TTC549 (cell line): ENCODE measurements around the gene NDUFAF2.
"Not testable (repeated sequence)": the region's sequence is repeated elsewhere in the genome, so short reads cannot be mapped to it uniquely, and the experiment has no call there.

Source experiments
- FAIRE-seq: peaks from 2 replicates; lab custom pipeline; 2012; peaks lifted over from hg19 to GRCh38; lab: Jason Lieb, UNC

NDUFAF2 gene

DNA sequence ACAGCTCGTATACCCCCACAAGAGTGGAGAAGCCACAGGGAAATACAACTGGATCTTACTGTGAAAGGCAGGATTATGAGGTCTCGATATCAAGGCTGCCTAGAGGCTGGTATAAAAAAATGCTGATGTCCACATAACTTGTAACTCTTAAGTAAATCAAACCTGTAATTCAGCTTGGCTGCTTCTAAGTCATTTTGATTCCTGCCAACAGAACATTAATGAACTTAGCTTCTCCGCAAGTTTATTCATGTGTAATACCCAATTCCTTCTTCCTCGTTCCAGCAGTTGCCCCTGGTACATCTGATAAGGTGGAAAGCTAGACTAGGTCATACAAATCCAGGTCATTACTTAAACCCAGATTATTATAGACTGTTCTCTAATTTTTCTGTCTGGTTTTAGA lies 233.7 kb downstream of the NDUFAF2 start:
- FAIRE-seq: no peak

DNA sequence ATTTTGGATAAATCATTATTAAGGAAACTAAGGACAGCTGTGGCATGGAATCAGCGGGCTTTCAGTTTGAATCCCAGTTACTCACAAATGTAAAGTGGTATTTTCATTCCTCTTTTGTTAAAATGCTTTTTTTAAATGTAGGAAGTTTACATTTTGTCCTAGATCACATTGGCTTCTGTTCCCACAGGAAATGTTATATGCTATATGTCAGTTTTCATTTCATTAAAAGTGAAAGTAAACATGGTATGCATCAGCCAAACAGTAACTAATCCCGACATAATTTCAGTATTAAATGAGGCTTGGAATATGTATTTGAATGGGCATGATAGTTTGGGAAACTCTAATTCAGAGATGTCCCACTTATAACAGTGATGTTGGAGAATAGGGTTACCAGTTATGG lies 235.9 kb downstream of the NDUFAF2 start:
- no peak for FAIRE-seq

DNA sequence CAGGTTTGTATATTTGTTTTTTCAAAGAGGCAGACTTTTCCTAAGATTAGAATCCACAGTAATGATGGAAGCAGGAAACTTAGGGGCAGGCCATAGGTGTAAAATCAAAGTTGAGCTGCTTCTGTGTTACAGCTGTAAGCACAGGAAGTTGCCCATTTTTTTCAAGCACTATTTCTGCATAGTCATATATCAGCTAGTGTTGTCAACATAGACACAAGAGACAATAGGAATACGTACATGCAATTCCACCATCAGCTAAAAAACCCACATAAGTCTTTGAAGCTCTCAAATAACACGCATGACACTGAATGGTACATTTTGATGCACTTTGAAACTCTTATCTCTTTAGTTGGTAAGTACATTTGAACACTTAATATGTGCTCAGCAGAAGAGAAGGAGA lies 237.4 kb downstream of the NDUFAF2 start:
- no peak for FAIRE-seq

DNA sequence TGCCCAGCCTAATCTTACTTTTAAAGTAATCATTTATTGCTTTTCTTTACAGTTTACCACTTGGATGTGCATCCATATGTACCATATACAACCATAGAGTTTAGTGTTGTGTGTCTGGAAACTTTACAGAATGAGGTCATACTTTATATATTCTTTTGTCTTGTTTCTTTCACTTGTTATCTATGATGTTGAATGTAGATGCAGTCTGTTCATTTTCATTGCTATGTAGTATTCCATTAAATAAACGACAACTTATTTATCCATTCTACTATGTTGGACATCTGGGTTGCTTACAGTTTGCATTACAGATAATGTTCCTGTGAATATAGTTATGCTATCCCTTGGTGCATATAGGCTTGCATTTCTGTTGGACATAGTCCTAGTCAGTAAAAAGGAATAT lies 238.5 kb downstream of the NDUFAF2 start:
- FAIRE-seq: no peak

DNA sequence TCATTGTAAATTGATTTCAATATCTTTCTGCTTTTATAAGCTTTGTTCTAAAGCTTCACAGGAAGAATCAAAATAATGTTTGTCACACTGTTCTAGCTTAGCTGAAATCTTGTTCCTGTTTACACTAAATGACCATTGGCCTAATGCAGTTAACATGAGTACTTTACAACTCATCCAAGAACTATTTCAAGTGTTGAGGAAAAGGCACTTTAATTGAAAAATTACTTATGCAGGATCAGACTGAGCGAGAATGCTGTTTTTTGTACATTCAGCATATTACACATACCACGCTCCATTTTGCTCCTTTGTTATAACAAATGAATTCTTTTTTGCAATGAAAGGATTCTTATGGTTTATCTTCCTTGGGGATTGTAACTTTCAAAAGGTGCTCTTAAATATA lies 239.7 kb downstream of the NDUFAF2 start:
- no peak for FAIRE-seq

DNA sequence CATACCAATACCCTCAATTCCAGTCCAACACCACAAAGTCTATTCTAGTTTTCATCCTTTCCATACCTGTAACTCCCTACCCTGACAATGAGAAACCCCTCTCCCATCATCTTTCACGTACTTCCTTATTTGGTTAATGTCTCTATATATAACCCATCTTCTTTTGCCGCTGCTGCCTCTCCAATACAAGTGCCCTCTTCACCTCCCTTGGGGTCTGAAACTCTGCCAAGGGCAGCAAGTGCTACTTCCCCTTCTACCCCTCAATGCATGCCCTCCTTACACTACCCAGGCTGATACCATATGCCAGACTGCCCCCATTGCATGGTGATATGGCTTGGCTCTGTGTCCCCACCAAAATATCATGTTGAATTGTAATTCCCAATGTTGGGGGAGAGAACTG lies 241.6 kb downstream of the NDUFAF2 start:
- no peak for FAIRE-seq

DNA sequence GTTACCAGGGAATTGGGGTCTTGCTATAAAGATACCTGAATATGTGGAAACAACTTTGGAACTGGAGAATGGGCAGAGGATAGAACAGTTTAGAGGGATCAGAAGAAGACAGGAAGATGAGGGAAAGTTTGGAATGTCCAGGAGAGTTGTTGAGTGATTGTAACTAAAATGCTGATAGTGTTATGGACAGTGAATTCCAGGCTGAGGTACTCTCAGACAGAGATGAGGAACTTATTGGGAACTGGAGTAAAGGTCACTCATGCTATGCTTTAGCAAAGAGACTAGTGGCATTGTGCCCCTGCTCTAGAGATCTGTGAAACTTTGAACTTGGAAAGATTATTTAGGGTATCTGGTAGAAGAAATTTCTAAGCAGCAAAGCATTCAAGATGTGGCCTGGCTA lies 242.3 kb downstream of the NDUFAF2 start:
- not testable (repeated sequence) for FAIRE-seq

DNA sequence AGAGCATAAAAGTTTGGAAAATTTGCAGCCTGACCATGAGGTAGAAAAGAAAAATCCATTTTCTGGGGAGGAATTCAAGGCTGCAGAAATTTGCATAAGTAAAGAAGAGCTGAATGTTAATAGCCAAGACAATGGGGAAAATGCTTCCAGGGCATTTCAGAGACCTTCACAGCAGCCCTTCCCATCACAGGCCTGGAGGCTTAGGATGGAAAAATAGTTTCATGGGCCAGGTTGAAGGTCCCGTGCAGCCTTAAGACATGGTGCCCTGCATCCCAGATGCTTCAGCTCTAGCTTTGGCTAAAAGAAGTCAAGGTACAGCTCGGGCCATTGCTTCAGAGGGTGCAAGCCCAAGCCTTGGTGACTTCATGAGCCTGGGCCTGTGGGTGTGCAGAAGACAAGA lies 242.8 kb downstream of the NDUFAF2 start:
- not testable (repeated sequence) for FAIRE-seq

DNA sequence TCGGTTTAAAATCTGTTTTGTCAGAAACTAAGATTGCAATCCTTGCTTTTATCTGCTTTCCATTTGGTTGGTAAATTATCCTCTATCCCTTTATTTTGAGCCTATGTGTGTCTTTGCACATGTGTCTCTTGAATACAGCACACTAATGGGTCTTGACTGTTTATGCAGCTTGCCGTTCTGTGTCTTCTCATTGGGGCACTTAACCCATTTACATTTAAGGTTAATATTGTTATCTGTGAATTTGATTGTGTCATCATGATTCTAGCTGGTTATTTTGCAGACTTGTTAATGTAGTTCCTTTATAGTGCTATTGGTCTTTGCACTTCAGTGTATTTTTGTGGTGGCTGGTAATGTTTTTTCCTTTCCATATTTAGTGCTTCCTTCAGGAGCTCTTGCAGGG lies 253.6 kb downstream of the NDUFAF2 start:
- FAIRE-seq: no peak

DNA sequence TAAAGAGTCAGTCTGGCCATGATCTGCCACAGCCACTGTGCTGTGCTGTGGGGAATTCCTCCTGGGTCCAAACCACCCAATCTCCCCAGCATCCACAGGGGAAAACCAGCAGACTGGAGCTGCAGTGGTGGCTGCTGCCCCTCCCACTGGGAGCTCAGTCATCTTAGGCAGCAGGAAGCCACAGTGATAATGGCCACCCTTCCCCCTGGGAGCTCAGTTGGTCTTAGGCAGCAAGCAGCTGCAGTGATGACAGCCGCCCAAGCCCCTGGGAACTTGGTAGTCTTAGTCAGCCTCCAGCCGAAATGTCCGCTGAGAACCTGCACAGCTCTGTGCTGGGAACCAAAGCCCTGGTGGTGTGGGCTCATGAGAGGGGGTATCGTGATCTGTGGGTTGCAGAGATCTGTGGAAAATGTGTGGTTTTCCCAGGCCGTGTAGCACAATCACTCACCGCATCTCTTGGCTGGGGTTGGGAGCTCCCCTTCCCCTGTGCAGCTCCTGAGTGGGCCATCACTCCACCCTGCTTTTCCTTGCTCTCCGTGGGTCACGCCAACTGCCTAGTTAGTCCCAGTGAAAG lies 255.7 kb downstream of the NDUFAF2 start:
- FAIRE-seq: no peak

DNA sequence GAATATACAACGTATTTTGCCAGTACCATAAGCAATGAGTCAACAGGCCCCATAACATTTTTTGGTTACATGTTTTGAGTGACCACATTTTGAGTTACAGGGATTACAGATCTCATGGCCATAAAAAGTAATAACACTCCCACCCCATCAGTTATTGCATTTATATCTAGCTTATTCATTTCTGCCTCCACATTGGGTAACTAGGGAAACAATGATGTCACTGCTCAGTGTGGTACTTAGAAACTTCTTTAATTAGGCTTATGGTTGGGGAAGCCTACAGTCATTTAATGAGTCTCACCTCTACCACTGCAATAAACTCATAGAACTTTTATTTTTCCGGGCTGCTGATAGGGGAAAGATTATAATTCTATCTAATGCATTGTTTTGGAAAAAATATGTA lies 257.2 kb downstream of the NDUFAF2 start:
- FAIRE-seq: no peak
